ENCODE data around the gene EPHA4. TPM values are rescaled to one million over a fixed set of nuclear protein-coding genes. Genes with fewer than 3 reads are reported as not detected.

Gene EPHA4
- total RNA-seq, 1 donor from 2014 or later, result 30.1 TPM

DNA sequence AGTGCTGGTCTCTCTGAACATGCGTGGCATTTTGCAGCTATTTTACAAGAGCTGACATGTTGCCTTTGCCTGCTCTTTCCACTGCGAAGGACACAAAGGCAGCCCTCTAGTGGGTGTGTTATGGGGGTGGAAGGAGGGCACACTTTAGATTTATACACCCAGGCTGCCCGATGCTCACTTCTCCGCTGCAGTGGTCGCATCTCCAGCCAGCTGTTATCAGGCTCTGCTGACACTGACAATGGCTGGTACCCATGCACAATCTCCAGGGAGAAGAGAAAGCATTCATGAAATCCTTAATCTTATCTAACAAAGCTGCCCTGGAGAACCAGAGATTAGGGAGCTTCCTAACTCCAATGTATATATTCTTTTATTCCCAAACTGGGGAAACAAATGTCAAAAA lies 113.5 kb downstream of the EPHA4 start:
- H3K4me1 Mint-ChIP-seq (ENCODE audit: low read depth, unreplicated experiment), result peaks cover 24% of the 10 kb centered on the region
- Histone ChIP-seq H3K4me2 (ENCODE audit: low read length) (no peak overlapping the region), H3K27me3 (ENCODE audit: insufficient read depth, low read length) (no peaks in the 10 kb centered on the region), H2AFZ (ENCODE audit: low read depth, low read length) (no peak overlapping the region), H3K79me2 (ENCODE audit: insufficient read depth, low read length) (no peaks in the 10 kb centered on the region), H3K27ac (ENCODE audit: low read depth, low read length) (no peak overlapping the region), H3K9me3 (ENCODE audit: insufficient read depth, low read depth, low read length) (no peaks in the 10 kb centered on the region), H3K4me3 (ENCODE audit: insufficient read depth, low read depth, low read length) (no peak overlapping the region), H3K36me3 (ENCODE audit: insufficient read depth, low read length) (no peaks in the 10 kb centered on the region), H3K9ac (ENCODE audit: low read length) (no peak overlapping the region), H4K20me1 (ENCODE audit: insufficient read depth, low read length) (no peaks in the 10 kb centered on the region), H3K4me1 (ENCODE audit: insufficient read depth, low read length) (no peaks in the 10 kb centered on the region)
- FAIRE-seq (no peak), DNase-seq (ENCODE audit: low read depth) (no peak)
- no peak overlapping the region for H3K27ac Mint-ChIP-seq (ENCODE audit: unreplicated experiment)
- peaks cover 13% of the 10 kb centered on the region for H3K36me3 Mint-ChIP-seq (ENCODE audit: low read depth, unreplicated experiment)
- H3K27me3 Mint-ChIP-seq (ENCODE audit: low read depth, unreplicated experiment), result no peaks in the 10 kb centered on the region
- H3K9me3 Mint-ChIP-seq (ENCODE audit: unreplicated experiment), result no peaks in the 10 kb centered on the region
- no peak overlapping the region for H3K4me3 Mint-ChIP-seq (ENCODE audit: unreplicated experiment)
- TF ChIP-seq EZH2 (IDR thresholded peaks at IDR 0.05; ENCODE audit: insufficient read depth, low read length), result no peak
- TF ChIP-seq, protein P1, sequence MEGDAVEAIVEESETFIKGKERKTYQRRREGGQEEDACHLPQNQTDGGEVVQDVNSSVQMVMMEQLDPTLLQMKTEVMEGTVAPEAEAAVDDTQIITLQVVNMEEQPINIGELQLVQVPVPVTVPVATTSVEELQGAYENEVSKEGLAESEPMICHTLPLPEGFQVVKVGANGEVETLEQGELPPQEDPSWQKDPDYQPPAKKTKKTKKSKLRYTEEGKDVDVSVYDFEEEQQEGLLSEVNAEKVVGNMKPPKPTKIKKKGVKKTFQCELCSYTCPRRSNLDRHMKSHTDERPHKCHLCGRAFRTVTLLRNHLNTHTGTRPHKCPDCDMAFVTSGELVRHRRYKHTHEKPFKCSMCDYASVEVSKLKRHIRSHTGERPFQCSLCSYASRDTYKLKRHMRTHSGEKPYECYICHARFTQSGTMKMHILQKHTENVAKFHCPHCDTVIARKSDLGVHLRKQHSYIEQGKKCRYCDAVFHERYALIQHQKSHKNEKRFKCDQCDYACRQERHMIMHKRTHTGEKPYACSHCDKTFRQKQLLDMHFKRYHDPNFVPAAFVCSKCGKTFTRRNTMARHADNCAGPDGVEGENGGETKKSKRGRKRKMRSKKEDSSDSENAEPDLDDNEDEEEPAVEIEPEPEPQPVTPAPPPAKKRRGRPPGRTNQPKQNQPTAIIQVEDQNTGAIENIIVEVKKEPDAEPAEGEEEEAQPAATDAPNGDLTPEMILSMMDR (IDR thresholded peaks at IDR 0.05; ENCODE audit: insufficient read depth, low read depth, low read length), result no peak

DNA sequence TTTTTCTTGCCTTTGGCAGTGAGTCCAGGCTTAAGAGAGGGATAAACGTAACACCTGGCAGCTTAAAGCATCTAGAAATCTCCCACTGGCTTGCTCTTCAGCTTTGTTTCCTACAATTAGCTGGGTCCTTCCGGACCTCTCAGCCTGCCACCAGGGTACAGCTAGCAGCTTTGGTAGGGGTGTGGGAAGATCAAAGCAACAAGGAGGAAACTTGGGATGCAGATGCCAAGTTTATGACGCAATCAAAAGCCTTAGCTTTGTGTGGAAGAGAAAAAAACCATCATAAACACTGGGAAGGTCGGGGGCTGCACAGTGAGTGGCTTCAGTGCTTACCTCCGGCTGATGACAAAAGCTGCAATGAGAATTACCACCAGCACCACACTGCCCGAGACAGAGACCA lies 116.9 kb downstream of the EPHA4 start:
- no peak overlapping the region for H3K4me3 ChIP-seq (ENCODE audit: insufficient read depth, low read depth, low read length)
- H3K79me2 ChIP-seq (ENCODE audit: insufficient read depth, low read length), result no peaks in the 10 kb centered on the region
- H3K27me3 ChIP-seq (ENCODE audit: insufficient read depth, low read length), result no peaks in the 10 kb centered on the region
- no peak overlapping the region for H3K4me2 ChIP-seq (ENCODE audit: low read length)
- Mint-ChIP-seq H3K9me3 (ENCODE audit: unreplicated experiment) (no peaks in the 10 kb centered on the region), H3K4me3 (ENCODE audit: unreplicated experiment) (no peak overlapping the region), H3K27me3 (ENCODE audit: low read depth, unreplicated experiment) (no peaks in the 10 kb centered on the region), H3K36me3 (ENCODE audit: low read depth, unreplicated experiment) (peaks cover 15% of the 10 kb centered on the region), H3K4me1 (ENCODE audit: low read depth, unreplicated experiment) (no peaks in the 10 kb centered on the region), H3K27ac (ENCODE audit: unreplicated experiment) (no peak overlapping the region)
- DNase-seq (ENCODE audit: low read depth), result no peak
- no peak overlapping the region for H2AFZ ChIP-seq (ENCODE audit: low read depth, low read length)
- H3K4me1 ChIP-seq (ENCODE audit: insufficient read depth, low read length), result no peaks in the 10 kb centered on the region
- H4K20me1 ChIP-seq (ENCODE audit: insufficient read depth, low read length), result no peaks in the 10 kb centered on the region
- no peaks in the 10 kb centered on the region for H3K9me3 ChIP-seq (ENCODE audit: insufficient read depth, low read depth, low read length)
- no peak overlapping the region for H3K27ac ChIP-seq (ENCODE audit: low read depth, low read length)
- TF ChIP-seq EZH2 (IDR thresholded peaks at IDR 0.05; ENCODE audit: insufficient read depth, low read length), result no peak
- TF ChIP-seq, protein P1 (IDR thresholded peaks at IDR 0.05; ENCODE audit: insufficient read depth, low read depth, low read length), result no peak
- no peak overlapping the region for H3K9ac ChIP-seq (ENCODE audit: low read length)
- no peaks in the 10 kb centered on the region for H3K36me3 ChIP-seq (ENCODE audit: insufficient read depth, low read length)
- FAIRE-seq, result no peak

DNA sequence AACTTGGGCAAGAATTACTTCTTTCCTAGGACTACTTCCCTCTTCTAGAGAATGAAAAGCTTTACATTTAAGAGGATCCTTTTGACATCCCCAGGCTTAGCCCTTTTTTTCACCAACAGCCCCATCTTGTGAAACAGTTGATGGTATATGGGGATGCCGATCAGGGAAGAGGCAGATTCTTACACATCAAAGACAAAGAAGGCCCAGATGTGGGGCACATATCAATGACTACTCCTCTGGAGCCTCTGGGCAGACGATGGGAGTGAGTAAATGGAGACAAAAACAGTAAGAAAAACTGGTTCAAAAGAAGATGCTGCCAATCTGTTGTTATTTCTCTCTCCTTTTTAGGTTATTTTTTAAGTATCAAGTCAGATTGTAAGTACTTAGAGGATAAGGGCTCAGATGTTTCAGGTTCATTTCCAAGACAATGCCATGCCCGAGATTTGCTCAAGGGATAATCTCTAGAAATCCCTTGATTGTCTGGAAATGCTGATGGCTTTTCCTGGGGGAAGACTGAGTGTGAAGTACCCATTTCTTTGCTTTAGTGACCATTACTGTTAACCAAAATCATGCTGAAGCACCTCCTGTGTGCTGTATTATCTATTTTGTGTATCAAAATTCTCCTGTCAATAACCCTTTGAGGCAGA lies 117.5 kb downstream of the EPHA4 start:
- no peak for FAIRE-seq
- Mint-ChIP-seq H3K27me3 (ENCODE audit: low read depth, unreplicated experiment) (no peaks in the 10 kb centered on the region), H3K4me1 (ENCODE audit: low read depth, unreplicated experiment) (no peaks in the 10 kb centered on the region), H3K27ac (ENCODE audit: unreplicated experiment) (no peak overlapping the region), H3K4me3 (ENCODE audit: unreplicated experiment) (no peak overlapping the region), H3K36me3 (ENCODE audit: low read depth, unreplicated experiment) (peaks cover 17% of the 10 kb centered on the region), H3K9me3 (ENCODE audit: unreplicated experiment) (no peaks in the 10 kb centered on the region)
- Histone ChIP-seq H3K27me3 (ENCODE audit: insufficient read depth, low read length) (no peaks in the 10 kb centered on the region), H3K79me2 (ENCODE audit: insufficient read depth, low read length) (no peaks in the 10 kb centered on the region), H3K4me2 (ENCODE audit: low read length) (no peak overlapping the region), H3K27ac (ENCODE audit: low read depth, low read length) (no peak overlapping the region), H2AFZ (ENCODE audit: low read depth, low read length) (no peak overlapping the region), H3K9ac (ENCODE audit: low read length) (no peak overlapping the region), H3K36me3 (ENCODE audit: insufficient read depth, low read length) (no peaks in the 10 kb centered on the region), H3K4me1 (ENCODE audit: insufficient read depth, low read length) (no peaks in the 10 kb centered on the region), H3K4me3 (ENCODE audit: insufficient read depth, low read depth, low read length) (no peak overlapping the region), H4K20me1 (ENCODE audit: insufficient read depth, low read length) (no peaks in the 10 kb centered on the region), H3K9me3 (ENCODE audit: insufficient read depth, low read depth, low read length) (no peaks in the 10 kb centered on the region)
- TF ChIP-seq, protein P1 (IDR thresholded peaks at IDR 0.05; ENCODE audit: insufficient read depth, low read depth, low read length), result no peak
- TF ChIP-seq EZH2 (IDR thresholded peaks at IDR 0.05; ENCODE audit: insufficient read depth, low read length), result no peak
- no peak for DNase-seq (ENCODE audit: low read depth)
